GM21723 (cell line): ENCODE data around the gene PSEN1.

Source experiments
- ATAC-seq: cut with Tn5 transposase; IDR thresholded peaks from one replicate; pipeline ENCODE4 v1.9.1; 2021; ENCODE audit warnings: mild to moderate bottlenecking, moderate library complexity; ENCODE audit not compliant: unreplicated experiment

PSEN1 gene

GRCh38 chr14:73136387-73137225 is at the start of gene PSEN1:
Gene PSEN1, plus strand, starts transcription at chr14:73136507. Its CDS starts 11,513 bp downstream, at chr14:73148020.
- peak; percentile 91 for ATAC-seq

DNA sequence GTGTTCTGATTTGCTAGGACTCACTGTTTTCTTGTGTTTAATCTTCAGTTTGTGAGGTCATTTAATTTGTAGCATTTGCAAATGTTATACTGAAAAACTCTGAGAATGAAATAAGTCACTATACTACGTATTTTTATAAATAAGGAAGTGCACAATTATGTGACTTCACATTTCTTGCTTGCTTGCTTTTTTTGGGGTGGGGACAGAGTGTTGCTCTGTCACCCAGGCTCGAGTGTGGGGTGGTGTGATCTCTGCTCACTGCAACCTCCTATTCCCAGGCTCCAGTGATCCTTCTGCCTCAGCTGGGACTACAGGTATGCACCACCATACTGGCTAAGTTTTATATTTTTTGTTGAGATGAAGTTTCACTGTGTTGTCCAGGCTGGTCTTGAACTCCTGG is 45.3 kb upstream of the PSEN1 start:
- ATAC-seq: no peak

GRCh38 chr14:73097421-73097820 is 38.9 kb upstream of the PSEN1 start:
- no peak for ATAC-seq

DNA sequence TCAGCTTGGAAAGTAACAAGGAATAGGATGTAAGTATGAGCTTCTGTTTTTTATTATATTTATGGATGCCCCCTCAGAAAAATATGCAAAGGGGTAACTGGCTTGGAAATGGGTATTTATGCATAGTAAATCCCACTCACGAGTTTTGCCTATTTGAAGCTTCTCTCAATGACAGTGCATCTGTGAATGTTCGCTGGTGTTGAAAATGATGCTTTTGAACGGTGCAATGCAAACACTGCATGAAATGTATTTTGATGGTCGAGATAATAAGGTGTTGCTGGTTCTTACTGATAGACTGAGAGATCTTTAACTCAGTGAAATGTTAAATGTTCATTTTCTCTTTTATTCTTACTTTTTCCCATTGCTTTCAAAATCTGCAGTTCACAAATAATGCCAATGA is 36.0 kb upstream of the PSEN1 start:
- ATAC-seq: no peak

DNA sequence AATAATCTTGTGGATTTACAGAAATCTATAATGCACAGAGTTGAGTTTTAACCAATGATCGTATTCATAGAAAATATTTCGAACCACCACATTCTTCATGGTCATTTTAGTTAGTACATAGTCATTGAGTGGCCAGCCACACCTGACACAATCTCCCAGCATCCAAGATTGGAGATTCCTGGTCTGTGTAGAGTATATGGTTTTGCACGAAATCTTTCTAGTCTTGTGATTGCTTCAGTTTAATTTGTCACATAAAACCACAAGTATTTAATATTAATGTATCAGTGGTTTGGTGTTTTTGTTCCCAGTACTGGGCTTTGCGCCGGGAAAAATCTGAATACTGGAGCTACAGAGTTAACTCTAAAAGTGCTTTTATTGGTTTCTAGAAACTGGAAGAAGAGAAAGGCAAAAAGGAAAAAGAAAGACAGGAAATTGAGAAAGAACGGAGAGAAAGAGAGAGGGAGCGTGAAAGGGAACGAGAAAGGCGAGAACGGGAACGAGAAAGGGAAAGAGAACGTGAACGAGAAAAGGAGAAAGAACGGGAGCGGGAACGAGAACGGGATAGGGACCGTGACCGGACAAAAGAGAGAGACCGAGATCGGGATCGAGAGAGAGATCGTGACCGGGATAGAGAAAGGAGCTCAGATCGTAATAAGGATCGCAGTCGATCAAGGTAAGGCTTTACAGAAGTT is 33.4 kb upstream of the PSEN1 start:
- ATAC-seq: no peak

GRCh38 chr14:73105050-73105449 is 31.3 kb upstream of the PSEN1 start:
- no peak for ATAC-seq

DNA sequence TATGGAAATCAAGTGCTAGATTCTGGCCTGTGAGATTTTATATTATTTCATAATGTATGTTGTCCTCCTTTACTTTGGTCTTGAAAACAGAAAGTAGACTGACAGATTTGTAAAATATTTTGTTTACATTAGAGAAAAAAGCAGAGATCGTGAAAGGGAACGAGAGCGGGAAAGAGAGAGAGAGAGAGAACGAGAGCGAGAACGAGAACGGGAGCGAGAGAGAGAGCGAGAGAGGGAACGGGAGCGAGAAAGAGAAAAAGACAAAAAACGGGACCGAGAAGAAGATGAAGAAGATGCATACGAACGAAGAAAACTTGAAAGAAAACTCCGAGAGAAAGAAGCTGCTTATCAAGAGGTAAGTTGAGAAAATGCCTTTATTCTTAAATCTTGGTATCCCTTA is 30.6 kb upstream of the PSEN1 start:
- no peak for ATAC-seq

DNA sequence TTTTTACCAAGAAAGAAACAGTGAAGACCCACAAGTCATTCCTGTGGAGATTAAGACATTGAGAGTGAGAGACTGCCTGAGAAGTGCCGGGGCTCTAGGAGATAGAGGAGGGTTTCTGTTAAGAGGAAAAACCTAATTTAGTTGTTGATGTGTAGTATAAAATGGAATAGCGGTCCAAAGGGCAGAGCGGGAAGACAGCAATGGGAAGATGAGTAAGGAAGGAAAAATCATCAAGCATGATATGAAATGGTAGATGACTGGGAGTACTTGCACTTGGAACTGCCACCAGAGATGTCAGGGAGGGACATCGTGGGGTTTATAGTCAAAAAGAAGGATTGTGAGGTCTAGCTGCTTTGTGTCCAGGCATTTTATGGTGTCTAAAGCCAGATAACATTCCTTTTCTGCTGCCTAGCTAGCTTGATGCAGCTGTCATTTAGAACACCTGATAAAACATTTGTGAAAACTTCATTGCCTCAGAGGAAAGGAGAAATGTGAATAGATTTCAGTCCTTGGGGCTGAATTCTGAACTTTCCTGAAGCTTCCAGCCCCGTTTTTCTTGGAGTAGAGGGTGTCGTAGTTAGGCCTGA is 20.1 kb upstream of the PSEN1 start:
- no peak for ATAC-seq

DNA sequence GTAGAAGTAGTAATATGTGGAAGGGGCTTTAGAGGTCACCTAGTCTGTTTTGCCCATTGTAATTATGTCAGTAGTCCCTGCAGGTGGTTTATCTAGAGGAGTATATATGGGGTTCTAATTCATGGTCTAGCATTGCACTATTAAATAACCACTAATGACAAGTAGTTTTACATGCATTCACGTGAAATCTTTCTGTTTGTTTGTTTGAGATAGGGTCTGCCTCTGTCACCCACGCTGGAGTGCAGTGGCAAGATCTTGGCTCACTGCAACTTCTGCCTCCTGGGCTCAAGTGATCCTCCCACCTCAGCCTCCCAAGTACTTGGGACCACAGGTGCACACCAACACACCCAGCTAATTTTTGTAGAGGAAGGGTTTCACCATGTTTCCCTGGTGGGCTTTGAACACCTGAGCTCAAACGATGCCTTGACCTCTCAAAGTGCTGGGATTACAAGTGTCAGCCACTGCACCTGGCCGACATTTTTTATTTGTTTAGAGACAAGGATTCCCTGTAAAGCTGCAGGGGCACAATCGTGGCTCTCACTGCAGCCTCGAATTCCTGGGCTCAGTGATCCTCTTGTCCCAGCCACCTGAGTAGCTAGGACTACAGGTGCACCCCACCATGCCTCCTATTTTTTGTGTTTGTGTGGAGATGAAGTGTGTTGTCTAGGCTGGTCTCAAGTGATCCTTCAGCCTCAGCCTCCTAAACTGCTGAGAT is 12.0 kb upstream of the PSEN1 start:
- ATAC-seq: no peak

DNA sequence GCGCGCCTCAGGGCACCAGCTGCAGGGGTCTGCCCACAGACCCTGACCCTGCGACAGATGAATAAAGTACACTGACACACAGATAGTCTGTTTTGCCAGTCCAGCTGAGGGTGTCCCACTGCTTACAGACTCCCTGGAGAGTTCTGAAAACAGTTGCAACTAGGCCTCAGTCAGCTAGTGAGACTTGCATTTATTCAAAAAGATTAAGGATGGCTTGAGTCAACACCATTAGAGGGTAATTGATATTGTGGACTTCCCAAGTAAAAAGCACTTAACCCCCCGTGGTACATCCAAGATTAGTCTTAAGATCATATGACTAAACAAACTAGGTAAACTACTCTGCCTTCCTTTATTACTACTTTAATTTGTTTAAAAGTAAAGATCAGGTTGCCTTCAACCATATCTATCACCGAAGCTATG is 11.1 kb upstream of the PSEN1 start:
- ATAC-seq: no peak

DNA sequence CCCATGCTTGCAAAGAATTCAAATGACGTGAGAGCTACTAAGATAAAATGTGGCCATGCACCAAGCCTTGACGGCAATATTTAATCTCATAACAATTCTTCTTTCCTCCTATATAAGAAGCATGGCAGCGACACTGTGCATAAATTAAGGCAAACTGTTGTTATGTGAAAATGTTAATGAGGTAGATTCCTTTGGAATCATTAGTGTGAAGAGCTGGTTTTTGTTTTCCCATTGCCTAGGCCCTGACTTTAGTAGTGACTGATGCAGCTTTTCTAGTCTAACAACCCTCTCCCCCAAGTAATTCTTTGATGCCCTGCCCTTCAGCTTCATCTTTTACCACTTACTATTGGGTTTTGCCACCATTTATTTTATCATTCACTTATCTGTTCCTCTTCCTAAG is 10.6 kb upstream of the PSEN1 start:
- ATAC-seq: no peak

DNA sequence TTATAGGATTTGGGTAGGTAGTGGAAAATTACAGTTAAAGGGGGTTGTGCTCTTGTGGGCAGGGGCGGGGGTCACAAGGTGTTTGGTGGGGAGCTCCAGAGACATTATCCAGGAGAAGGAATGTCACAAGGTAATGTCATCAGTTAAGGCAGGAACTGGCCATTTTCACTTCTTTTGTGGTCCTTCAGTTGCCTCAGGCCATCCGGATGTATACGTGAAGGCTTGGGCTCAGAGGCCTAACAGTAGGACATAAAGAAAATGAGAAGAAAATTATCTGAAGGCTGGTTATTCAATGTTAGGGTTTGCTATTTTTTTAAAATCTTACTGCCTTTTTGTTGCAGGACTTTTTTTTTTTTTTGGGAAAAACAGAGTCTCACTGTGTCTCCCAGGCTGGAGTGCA is 2.5 kb upstream of the PSEN1 start:
- ATAC-seq: no peak

DNA sequence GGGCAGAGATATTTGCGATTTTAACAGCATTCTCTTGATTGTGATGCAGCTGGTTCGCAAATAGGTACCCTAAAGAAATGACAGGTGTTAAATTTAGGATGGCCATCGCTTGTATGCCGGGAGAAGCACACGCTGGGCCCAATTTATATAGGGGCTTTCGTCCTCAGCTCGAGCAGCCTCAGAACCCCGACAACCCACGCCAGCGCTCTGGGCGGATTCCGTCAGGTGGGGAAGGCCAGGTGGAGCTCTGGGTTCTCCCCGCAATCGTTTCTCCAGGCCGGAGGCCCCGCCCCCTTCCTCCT is 271 bp upstream of the PSEN1 start:
- no peak for ATAC-seq

DNA sequence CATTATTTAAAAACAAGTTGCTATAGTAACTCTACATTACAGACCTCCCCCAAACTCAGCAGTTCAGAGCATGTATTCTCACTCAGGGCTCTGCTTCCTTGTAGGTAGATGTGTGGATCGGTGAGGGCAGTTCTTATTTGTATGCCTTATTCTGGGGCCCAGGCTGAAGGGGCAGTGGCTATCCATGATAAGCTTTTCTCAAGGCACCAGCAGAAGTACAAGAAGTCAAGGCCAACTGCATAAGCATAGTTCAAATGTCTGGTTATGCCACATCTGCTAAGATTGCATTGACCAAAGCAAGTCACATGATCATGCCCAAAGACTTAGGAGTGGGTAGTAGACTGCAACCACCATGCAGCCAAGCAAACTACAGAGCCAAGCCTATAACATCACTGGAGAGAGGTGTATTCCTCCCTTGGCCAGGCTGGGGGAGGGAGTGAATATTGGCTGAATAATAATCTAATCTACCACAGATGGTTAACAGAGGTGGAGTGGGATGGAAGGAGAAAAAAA is 4.6 kb downstream of the PSEN1 start:
- ATAC-seq: no peak

DNA sequence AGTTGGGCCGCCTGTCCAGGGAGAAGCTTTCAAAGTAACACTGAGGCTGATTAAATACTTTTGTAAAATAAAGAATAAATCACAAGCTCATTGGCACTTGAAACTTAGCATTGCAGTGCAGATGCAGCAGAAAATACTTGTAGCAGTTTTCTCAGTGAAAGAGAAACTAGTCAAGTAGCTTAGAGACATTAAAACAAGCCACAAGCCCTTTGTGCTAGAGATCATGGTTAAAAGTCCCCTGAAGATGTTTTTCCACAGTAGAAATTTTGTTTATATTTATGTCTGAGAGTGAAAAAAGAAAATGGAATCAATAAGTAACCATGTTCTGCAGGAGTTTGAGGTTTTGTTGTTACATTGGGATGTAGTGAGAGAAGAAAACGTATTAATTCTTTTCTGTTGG is 5.9 kb downstream of the PSEN1 start:
- ATAC-seq: no peak

DNA sequence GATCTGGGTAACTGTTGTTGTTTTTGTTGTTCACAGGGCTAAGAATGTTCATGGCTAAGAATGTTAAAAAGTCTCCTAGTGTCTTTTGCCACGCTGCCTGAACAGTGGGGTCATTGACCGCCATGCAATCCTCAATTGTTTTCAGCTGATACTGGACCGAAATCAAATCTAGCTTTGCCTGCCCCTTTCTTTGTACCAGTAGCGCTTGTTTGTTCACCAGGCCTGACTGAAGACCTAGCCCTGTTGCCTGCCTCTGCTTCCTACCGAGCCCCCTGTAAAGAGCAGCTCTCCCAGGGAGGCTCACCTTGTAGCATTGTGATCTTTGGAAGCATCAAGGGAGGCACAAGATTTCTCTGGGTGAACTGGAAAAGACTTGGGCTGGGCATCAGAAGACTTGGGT is 6.7 kb downstream of the PSEN1 start:
- ATAC-seq: no peak

DNA sequence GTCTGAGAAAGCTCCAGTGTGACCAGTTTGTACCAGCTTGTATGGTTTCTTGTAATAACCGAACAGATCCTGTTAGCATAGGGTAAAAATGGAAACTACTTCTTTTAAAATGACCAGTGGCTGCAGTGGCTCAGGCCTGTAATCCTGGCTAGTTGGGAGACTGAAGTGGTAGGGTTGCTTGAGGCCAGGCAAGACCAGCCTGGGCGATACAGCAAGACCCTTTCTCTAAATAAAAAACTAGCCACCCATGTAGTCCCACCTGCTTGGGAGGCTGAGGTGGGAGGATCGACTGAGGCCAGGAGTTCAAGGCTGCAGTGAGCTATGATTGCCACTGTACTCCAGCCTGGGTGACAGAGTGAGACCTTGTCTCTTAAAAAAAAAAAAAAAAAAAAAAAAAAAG is 7.3 kb downstream of the PSEN1 start:
- ATAC-seq: no peak

DNA sequence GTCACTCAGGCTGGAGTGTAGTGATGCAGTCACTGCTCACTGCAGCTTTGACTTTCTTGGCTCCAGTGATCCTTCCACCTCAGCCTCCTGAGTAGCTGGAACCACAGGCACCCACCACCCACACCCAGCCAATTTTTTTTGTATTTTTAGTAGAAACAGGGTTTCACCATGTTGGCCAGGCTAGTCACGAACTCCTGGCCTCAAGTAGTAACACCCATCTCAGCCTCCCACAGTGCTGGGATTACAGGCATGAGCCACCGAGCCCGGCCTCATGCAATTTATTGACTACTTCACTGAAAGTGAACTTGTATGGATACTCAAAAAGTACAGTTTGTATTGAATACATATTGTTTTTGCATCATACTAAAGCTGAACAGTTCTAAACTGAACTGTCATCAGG is 9.1 kb downstream of the PSEN1 start:
- no peak for ATAC-seq

- no peak for ATAC-seq
These were observed 9.8 kb downstream of the PSEN1 start for GRCh38 chr14:73146111-73146510.

- ATAC-seq: no peak
These were observed 13.4 kb downstream of the PSEN1 start for GRCh38 chr14:73149753-73150152.

DNA sequence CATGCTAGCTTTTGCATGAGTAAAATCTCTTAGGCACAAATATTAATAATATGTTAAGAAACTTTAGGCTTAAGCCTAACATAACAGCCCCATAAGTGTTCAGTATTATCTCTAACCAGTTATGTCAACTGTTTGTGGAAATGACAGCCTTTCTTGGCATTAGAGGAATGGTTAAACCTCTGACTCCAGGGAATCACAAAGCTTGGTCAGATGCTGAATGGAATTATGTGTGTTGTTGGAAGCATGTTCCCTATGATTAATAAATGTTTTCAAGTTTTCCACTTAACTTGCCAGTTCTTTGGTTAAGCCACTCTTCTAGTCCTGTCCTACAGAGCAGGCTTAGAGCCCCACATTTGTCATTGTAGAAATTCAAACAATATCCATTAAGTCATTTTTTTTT is 17.0 kb downstream of the PSEN1 start:
- no peak for ATAC-seq
